K562 (cell line): Measurements from ENCODE around the gene SLC37A3. TPM values are rescaled to one million over a fixed set of nuclear protein-coding genes. Genes with fewer than 3 reads are reported as not detected.
A peak's percentile ranks its signal among the peaks of the same experiment; 100 is the strongest.

Experiments used
- ATF2 ChIP-seq: sonication (generic); formaldehyde crosslinking; IDR thresholded peaks from 2 replicates; pipeline ENCODE4 v1.8.1; 2022; ENCODE audit warnings: missing genetic modification reagents
- BMI1 ChIP-seq: fragments of 150-350 bp; IDR thresholded peaks from 2 replicates; pipeline ENCODE4 v1.6.1; 2014; ENCODE audit warnings: low read length
- DMBX1 ChIP-seq: fragments of 250-450 bp; sonication (Bioruptor Pico); IDR thresholded peaks from 2 replicates; pipeline ENCODE4 v1.8.0; 2022; ENCODE audit warnings: inconsistent platforms, mild to moderate bottlenecking, moderate library complexity, borderline replicate concordance
- KLF10 ChIP-seq: fragments of 250-450 bp; sonication (Bioruptor Pico); IDR thresholded peaks from 2 replicates; pipeline ENCODE4 v1.6.1; 2021; ENCODE audit warnings: matching md5 sums
- MAFF ChIP-seq: IDR thresholded peaks from 2 replicates; pipeline ENCODE4 v1.6.1; 2012; ENCODE audit warnings: low read length, improper control_type of control experiment
- MCM7 ChIP-seq, 2 experiments: fragments of 450-650 bp; IDR thresholded peaks; 2 replicates each; pipeline ENCODE4 v1.6.1; 2016 to 2018
- NR2F6 ChIP-seq: fragments of 450-650 bp; formaldehyde crosslinking; IDR thresholded peaks from 2 replicates; pipeline ENCODE4 v1.4.0; 2020; ENCODE audit warnings: mild to moderate bottlenecking
- PBX2 ChIP-seq, 2 experiments: IDR thresholded peaks in 1 of 2; conservative IDR thresholded peaks in 1 of 2; 2 replicates each; pipeline ENCODE4 v1.6.1; 2016; ENCODE audit warnings: low read depth in 2 of 2, mild to moderate bottlenecking in 1 of 2, missing compliant biosample characterization in 1 of 2, missing genetic modification characterization in 1 of 2, moderate library complexity in 1 of 2
- PHF20 ChIP-seq: fragments of 450-650 bp; IDR thresholded peaks from 2 replicates; pipeline ENCODE4 v1.6.1; 2018; ENCODE audit not compliant: partially characterized antibody
- PRMT5 ChIP-seq: sonication (generic); formaldehyde crosslinking; IDR thresholded peaks from 2 replicates; pipeline ENCODE4 v1.5.0; 2020; ENCODE audit warnings: missing genetic modification reagents
- RBFOX2 ChIP-seq: fragments of 200-400 bp; formaldehyde crosslinking; IDR thresholded peaks from 2 replicates; pipeline ENCODE4 v1.6.1; 2017; ENCODE audit warnings: low read depth, mild to moderate bottlenecking, low read length, moderate library complexity
- RBM17 ChIP-seq: fragments of 200-400 bp; formaldehyde crosslinking; IDR thresholded peaks from 2 replicates; pipeline ENCODE4 v1.6.1; 2017; ENCODE audit warnings: low read depth, mild to moderate bottlenecking, low read length, borderline replicate concordance
- RFX5 ChIP-seq: IDR thresholded peaks from 2 replicates; pipeline ENCODE4 v1.6.1; 2011; ENCODE audit warnings: low read depth, mild to moderate bottlenecking, improper control_type of control experiment, low read length
- SMAD1 ChIP-seq: fragments of 150-350 bp; IDR thresholded peaks from 2 replicates; pipeline ENCODE4 v1.6.1; 2014; ENCODE audit warnings: low read length, low read depth; ENCODE audit not compliant: partially characterized antibody
- SMARCC2 ChIP-seq: fragments of 450-650 bp; IDR thresholded peaks from 2 replicates; pipeline ENCODE4 v1.6.1; 2017; ENCODE audit warnings: antibody characterized with exemption, moderate library complexity, mild to moderate bottlenecking, low read depth
- THAP12 ChIP-seq: fragments of 250-450 bp; sonication (Bioruptor Pico); IDR thresholded peaks from 2 replicates; pipeline ENCODE4 v1.9.0; 2021; ENCODE audit warnings: mild to moderate bottlenecking, inconsistent platforms
- XRCC3 ChIP-seq: fragments of 450-650 bp; IDR thresholded peaks from 2 replicates; pipeline ENCODE4 v1.6.1; 2017; ENCODE audit warnings: mild to moderate bottlenecking, moderate library complexity
- ZBTB33 ChIP-seq: sonication (generic); formaldehyde crosslinking; IDR thresholded peaks from 2 replicates; pipeline ENCODE4 v1.8.1; 2023; ENCODE audit warnings: mild to moderate bottlenecking, missing genetic modification reagents
- ZNF79 ChIP-seq: fragments of 250-450 bp; sonication (Bioruptor Pico); IDR thresholded peaks from 2 replicates; pipeline ENCODE4 v1.4.0; 2020; ENCODE audit warnings: low read depth, mild to moderate bottlenecking, moderate library complexity
- polyA plus RNA-seq, 8 experiments: library from polyadenylated mRNA; depleted of rRNA in 4 of 8; stranded (reverse) in 5 of 8; unstranded in 3 of 8; fragments of >200 nt; fragmentation: Nextera tagmentation in 2 of 8; fragmentation: Illumina TruSeq in 1 of 8; extraction: Ambion mirVana in 2 of 8; extraction: Trizol in 1 of 8; gene quantifications; 2 replicates each; pipeline versions ENCODE4 v1.2.1 to v1.2.3, GENCODE V29; 2011 to 2014; ENCODE audit warnings: inconsistent platforms in 1 of 8, missing spikeins in 1 of 8
- total RNA-seq, 7 experiments: library from RNA; depleted of rRNA in 6 of 7; stranded (reverse); fragments of >200 nt in 6 of 7; fragmentation: Illumina TruSeq in 2 of 7; extraction: Trizol in 2 of 7; gene quantifications; 2 replicates each; pipeline versions ENCODE4 v1.2.1 to v1.2.3, GENCODE V29; 2011 to 2021; ENCODE audit warnings: low replicate concordance in 1 of 7

SLC37A3 gene
- total and polyA plus RNA-seq, 9 of the 15 experiments (the other 6 are each of a cell fraction or from before 2014, with no cell fraction given): 11.7 to 59.1 (median 26.8) TPM

- no peak for TF ChIP-seq PBX2 (CRISPR knock-in tag; IDR thresholded peaks at IDR 0.05; ENCODE audit: low read depth)
- TF ChIP-seq PBX2 (tag; conservative IDR thresholded peaks at IDR 0.05; ENCODE audit: low read depth): no peak
- TF ChIP-seq RBM17: no peak
- TF ChIP-seq PHF20: peak; percentile 74
- TF ChIP-seq RFX5: no peak
- no peak for TF ChIP-seq SMAD1
- TF ChIP-seq ZBTB33: peak; percentile 94
- no peak for TF ChIP-seq KLF10 (CRISPR knock-in tag)
- no peak for TF ChIP-seq MCM7 (IDR thresholded peaks at IDR 0.05)
- peak; percentile 90 for TF ChIP-seq RBFOX2
- TF ChIP-seq XRCC3: no peak
- no peak for TF ChIP-seq PRMT5 (CRISPR knock-in tag)
- peak; percentile 31; the same call in 1 of the 2 replicates for TF ChIP-seq SMARCC2
- TF ChIP-seq ZNF79 (CRISPR knock-in tag): no peak
- TF ChIP-seq NR2F6 (CRISPR knock-in tag): no peak
- TF ChIP-seq DMBX1 (CRISPR knock-in tag): no peak
- TF ChIP-seq BMI1: no peak
- peak; percentile 83 for TF ChIP-seq THAP12 (CRISPR knock-in tag)
- TF ChIP-seq ATF2: no peak
- TF ChIP-seq MAFF: no peak
Measured at GRCh38 chr7:140397784-140398750, at the start of gene SLC37A3 (continued).
